KOPT-K1 (cell line): ENCODE measurements around the gene ATRX.
"Not testable (repeated sequence)": the region's sequence is repeated elsewhere in the genome, so short reads cannot be mapped to it uniquely, and the experiment has no call there.

ENCODE experiments used
- H3K27ac ChIP-seq: fragments of 200-600 bp; sonication (generic); 2 replicates; pipeline ENCODE4 v1.5.1; 2016; ENCODE audit warnings: antibody characterized with exemption, mild to moderate bottlenecking, low read depth, low read length; ENCODE audit not compliant: poor library complexity, severe bottlenecking
- H3K36me3 ChIP-seq: fragments of 200-600 bp; sonication (generic); 2 replicates; pipeline ENCODE4 v1.5.1; 2017; ENCODE audit warnings: antibody characterized with exemption, mild to moderate bottlenecking, low read length, moderate library complexity; ENCODE audit not compliant: insufficient read depth
- H3K9me3 ChIP-seq: fragments of 200-600 bp; sonication (generic); 2 replicates; pipeline ENCODE4 v1.5.1; 2017; ENCODE audit warnings: antibody characterized with exemption, low read length, mild to moderate bottlenecking; ENCODE audit not compliant: insufficient read depth, poor library complexity, severe bottlenecking

The ATRX gene

DNA sequence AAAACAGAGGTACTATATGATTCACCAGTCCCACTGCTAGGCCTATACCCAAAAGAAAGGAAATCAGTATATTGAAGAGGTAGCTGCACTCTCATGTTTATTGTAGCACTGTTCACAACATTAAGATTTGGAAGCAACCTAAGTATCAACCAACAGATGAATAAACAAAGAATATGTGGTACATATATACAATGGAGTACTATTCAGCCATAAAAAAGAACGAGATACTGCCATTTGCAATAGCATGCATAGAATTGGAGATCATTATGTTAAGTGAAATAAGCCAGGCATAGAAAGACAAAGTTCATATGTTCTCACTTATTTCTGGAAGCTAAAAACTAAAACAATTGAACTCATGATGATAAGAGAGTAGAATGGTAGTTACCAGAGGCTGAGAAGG is 266.3 kb downstream of the ATRX start:
- H3K9me3 ChIP-seq = peaks cover 8% of the 10 kb centered on the region

GRCh38 chrX:77514177-77514576 is 271.8 kb downstream of the ATRX start:
- peaks cover 16% of the 10 kb centered on the region for H3K9me3 ChIP-seq
- H3K27ac ChIP-seq = no peak overlapping the region
- peaks cover 41% of the 10 kb centered on the region; the same call in 1 of the 2 replicates for H3K36me3 ChIP-seq

More for the DNA sequence above, 266.3 kb downstream of the ATRX start:
- Histone ChIP-seq H3K36me3 (peaks cover 46% of the 10 kb centered on the region), H3K27ac (no peak overlapping the region)

DNA sequence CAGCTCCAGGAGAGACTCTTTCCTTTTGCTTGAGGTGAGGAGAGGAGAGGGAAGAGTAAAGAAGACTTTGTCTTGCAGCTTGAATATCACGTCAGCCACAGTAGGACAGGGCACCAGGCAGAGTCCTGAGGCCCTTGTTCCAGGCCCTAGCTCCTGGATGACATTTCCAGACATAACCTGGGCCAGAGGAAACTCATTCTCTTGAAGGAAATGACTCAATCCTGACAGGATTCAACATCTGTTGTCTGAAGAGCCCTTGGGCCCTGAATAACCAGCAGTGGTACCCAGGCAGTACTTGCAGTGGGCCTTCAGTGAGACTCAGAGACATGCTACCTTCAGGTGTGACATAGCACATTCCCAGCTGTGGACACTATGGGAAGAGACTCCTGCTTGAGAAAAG is 276.0 kb downstream of the ATRX start:
- H3K36me3 ChIP-seq = peaks cover 40% of the 10 kb centered on the region
- peaks cover 10% of the 10 kb centered on the region for H3K9me3 ChIP-seq
- no peak overlapping the region for H3K27ac ChIP-seq

DNA sequence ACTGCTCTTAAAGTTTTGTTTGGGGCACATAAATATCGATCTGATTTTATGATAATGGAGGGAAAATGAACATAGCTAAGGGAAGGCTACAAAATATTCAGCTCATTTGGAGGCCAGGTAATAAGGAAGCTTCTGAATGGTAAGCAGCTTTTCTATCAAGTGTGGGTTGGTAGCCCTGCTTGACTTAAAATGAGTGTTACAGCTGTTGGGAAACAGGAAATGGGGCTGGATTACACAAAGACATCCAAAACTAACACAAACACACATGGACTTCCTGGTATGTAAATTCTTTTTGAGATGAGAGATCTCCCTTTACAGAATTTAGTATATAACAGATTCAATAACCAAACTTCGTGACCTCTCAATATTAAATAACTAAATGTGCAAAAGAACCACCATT is 280.8 kb downstream of the ATRX start:
- Histone ChIP-seq H3K27ac (no peak overlapping the region), H3K36me3 (peaks cover 19% of the 10 kb centered on the region), H3K9me3 (no peaks in the 10 kb centered on the region)

- Histone ChIP-seq H3K9me3 (no peaks in the 10 kb centered on the region), H3K27ac (no peak overlapping the region), H3K36me3 (peaks cover under 1% of the 10 kb centered on the region; the same call in 1 of the 2 replicates)
These were observed 283.0 kb downstream of the ATRX start for GRCh38 chrX:77502951-77503525.

- not testable (repeated sequence) for H3K27ac ChIP-seq, H3K9me3 ChIP-seq, H3K36me3 ChIP-seq
These were observed 285.9 kb downstream of the ATRX start for GRCh38 chrX:77500164-77500563.

- Histone ChIP-seq H3K36me3 (no peaks in the 10 kb centered on the region), H3K27ac (no peak overlapping the region), H3K9me3 (no peaks in the 10 kb centered on the region)
These were observed 292.1 kb downstream of the ATRX start for GRCh38 chrX:77493677-77494553.

- H3K9me3 ChIP-seq = no peaks in the 10 kb centered on the region
These were observed 302.0 kb downstream of the ATRX start for GRCh38 chrX:77484045-77484444.

DNA sequence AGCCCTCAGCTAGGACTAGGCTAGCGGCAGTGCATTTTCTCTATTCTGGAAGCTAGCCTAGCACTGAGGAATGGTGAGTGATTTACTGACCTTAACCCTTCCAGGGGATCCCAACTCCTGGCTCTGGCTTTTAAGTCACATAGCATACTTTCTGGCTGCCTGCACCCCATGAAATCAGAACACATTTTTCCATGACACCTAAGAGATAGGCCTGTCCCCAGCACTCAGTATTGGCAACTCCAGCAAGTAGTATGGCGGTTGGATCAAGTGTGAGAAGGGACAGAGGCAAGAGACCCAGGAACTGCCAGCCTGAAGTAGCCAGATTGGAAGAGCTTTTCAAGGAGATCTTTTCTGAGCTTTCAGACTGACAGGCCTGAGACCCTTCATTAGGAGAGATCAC is 330.6 kb downstream of the ATRX start:
- Histone ChIP-seq H3K9me3 (no peaks in the 10 kb centered on the region), H3K36me3 (no peaks in the 10 kb centered on the region), H3K27ac (no peak overlapping the region)

More at GRCh38 chrX:77484045-77484444, 302.0 kb downstream of the ATRX start:
- Histone ChIP-seq H3K36me3 (no peaks in the 10 kb centered on the region), H3K27ac (no peak overlapping the region)
